Liver (tissue), 9 donors: Measurements from ENCODE around the gene ZFP36L1. TPM values are rescaled to one million over a fixed set of nuclear protein-coding genes. Genes with fewer than 3 reads are reported as not detected.

Experiments used
- DNase-seq: peaks from one replicate; pipeline ENCODE4 v3.0.0-alpha.2; 2017; ENCODE audit warnings: low spot score
- H3K27ac ChIP-seq, 2 donors: one replicate each; pipeline ENCODE4 v1.7.0; 2013; ENCODE audit warnings: inconsistent platforms in 2 of 2, low read length in 2 of 2, control low read depth in 1 of 2, low read depth in 1 of 2, mild to moderate bottlenecking in 1 of 2
- H3K27me3 ChIP-seq, 4 donors: one replicate each; pipeline versions ENCODE4 v1.6.1 to v1.7.0; 2013; ENCODE audit warnings: low read length in 3 of 4, inconsistent platforms in 1 of 4, mild to moderate bottlenecking in 1 of 4, moderate library complexity in 1 of 4; ENCODE audit not compliant: control insufficient read depth in 4 of 4, insufficient read depth in 4 of 4
- H3K36me3 ChIP-seq, 4 donors: one replicate each; pipeline versions ENCODE4 v1.6.1 to v1.7.0; 2013; ENCODE audit warnings: low read length in 3 of 4, mild to moderate bottlenecking in 3 of 4, low read depth in 1 of 4, moderate library complexity in 1 of 4; ENCODE audit not compliant: control insufficient read depth in 4 of 4, insufficient read depth in 3 of 4
- H3K4me1 ChIP-seq, 4 donors: one replicate each; pipeline versions ENCODE4 v1.6.1 to v1.7.0; 2013; ENCODE audit warnings: low read length in 3 of 4, mild to moderate bottlenecking in 3 of 4, moderate library complexity in 1 of 4; ENCODE audit not compliant: control insufficient read depth in 4 of 4, insufficient read depth in 4 of 4
- H3K4me3 ChIP-seq, 3 donors: one replicate each; pipeline versions ENCODE4 v1.6.1 to v1.7.0; 2013; ENCODE audit warnings: low read length in 3 of 3, control low read depth in 1 of 3, low read depth in 1 of 3, mild to moderate bottlenecking in 1 of 3
- H3K9ac ChIP-seq, 2 donors: one replicate each; pipeline ENCODE4 v1.7.0; 2013; ENCODE audit warnings: low read length in 2 of 2, mild to moderate bottlenecking in 2 of 2, moderate library complexity in 2 of 2, control low read depth in 1 of 2, low read depth in 1 of 2
- H3K9me3 ChIP-seq, 4 donors: one replicate each; pipeline versions ENCODE4 v1.6.1 to v1.7.0; 2013; ENCODE audit warnings: low read length in 3 of 4; ENCODE audit not compliant: control insufficient read depth in 4 of 4
- ATF3 ChIP-seq: IDR thresholded peaks from 2 replicates; pipeline ENCODE4 v1.6.1; 2016; ENCODE audit warnings: antibody characterized with exemption
- CTCF ChIP-seq: fragments of 150-350 bp; IDR thresholded peaks from 2 replicates; pipeline ENCODE4 v1.5.1; 2017; ENCODE audit warnings: improper control_type of control experiment, low read depth, low read length; ENCODE audit not compliant: missing input control
- FOXA1 ChIP-seq: IDR thresholded peaks from 2 replicates; pipeline ENCODE4 v1.6.1; 2016; ENCODE audit warnings: antibody characterized with exemption
- FOXA2 ChIP-seq: IDR thresholded peaks from 2 replicates; pipeline ENCODE4 v1.6.1; 2016; ENCODE audit warnings: antibody characterized with exemption
- GABPA ChIP-seq, 2 donors: IDR thresholded peaks in 1 of 2; conservative IDR thresholded peaks in 1 of 2; 2 replicates each; pipeline ENCODE4 v1.6.1; 2016; ENCODE audit warnings: antibody characterized with exemption in 2 of 2, mild to moderate bottlenecking in 1 of 2, moderate library complexity in 1 of 2
- HNF4A ChIP-seq, 2 donors: conservative IDR thresholded peaks; 2 replicates each; pipeline ENCODE4 v1.6.1; 2016; ENCODE audit warnings: antibody characterized with exemption in 2 of 2, mild to moderate bottlenecking in 2 of 2
- JUND ChIP-seq, 2 donors: IDR thresholded peaks; 2 replicates each; pipeline ENCODE4 v1.6.1; 2016; ENCODE audit warnings: antibody characterized with exemption in 2 of 2
- MAX ChIP-seq: IDR thresholded peaks from 2 replicates; pipeline ENCODE4 v1.6.1; 2016; ENCODE audit warnings: antibody characterized with exemption
- NR2F2 ChIP-seq: IDR thresholded peaks from 2 replicates; pipeline ENCODE4 v1.6.1; 2016; ENCODE audit warnings: antibody characterized with exemption
- RAD21 ChIP-seq, 2 donors: IDR thresholded peaks; 2 replicates each; pipeline ENCODE4 v1.6.1; 2016; ENCODE audit warnings: antibody characterized with exemption in 2 of 2, mild to moderate bottlenecking in 2 of 2
- SP1 ChIP-seq: IDR thresholded peaks from 2 replicates; pipeline ENCODE4 v1.6.1; 2018; ENCODE audit warnings: antibody characterized with exemption, mild to moderate bottlenecking
- TAF1 ChIP-seq: conservative IDR thresholded peaks from 2 replicates; pipeline ENCODE4 v1.6.1; 2016; ENCODE audit warnings: antibody characterized with exemption, mild to moderate bottlenecking
- YY1 ChIP-seq: IDR thresholded peaks from 2 replicates; pipeline ENCODE4 v1.6.1; 2016; ENCODE audit warnings: antibody characterized with exemption, mild to moderate bottlenecking
- ZBTB33 ChIP-seq: IDR thresholded peaks from 2 replicates; pipeline ENCODE4 v1.6.1; 2016; ENCODE audit warnings: antibody characterized with exemption
- WGBS: extraction: QIAGEN DNeasy Blood & Tissue Kit; methylation state at CpG from one replicate; pipeline ENCODE4 v1.1.7; 2013; 5-methylcytosine and 5-hydroxymethylcytosine counted together
- polyA plus RNA-seq, 2 donors: library from polyadenylated mRNA; stranded (reverse) in 1 of 2; unstranded in 1 of 2; fragments of 200-250 nt in 1 of 2; fragments of >200 nt in 1 of 2; fragmentation: Nextera tagmentation in 1 of 2; extraction: Ambion mirVana in 1 of 2; gene quantifications; one replicate each; pipeline versions ENCODE4 v1.2.1 to v1.2.3, GENCODE V29; 2013 to 2015
- total RNA-seq, 2 donors: library from RNA; depleted of rRNA; stranded (reverse); fragments of >200 nt; gene quantifications; one replicate each; pipeline ENCODE4 v1.2.3, GENCODE V29; 2014
- donor health status: healthy.
- donor health status: healthy.
- donor health status: healthy.
- donor health status: healthy.
- donor health status: healthy.

The ZFP36L1 gene
- total and polyA plus RNA-seq, 4 donors = 25.0 to 170 (median 69.5) TPM

- Histone ChIP-seq H3K4me3 (peak overlapping the region; percentile 12 to 62 (median 35)), H3K27me3 (no peaks in the 10 kb centered on the region), H3K9ac (peak overlapping the region; percentile 75 to 84), H3K4me1 (peaks cover 20 to 53% (median 41%) of the 10 kb centered on the region in 4 donors), H3K36me3 (no peaks in the 10 kb centered on the region), H3K27ac (peak overlapping the region; percentile 96 to 98), H3K9me3 (no peaks in the 10 kb centered on the region)
- TF ChIP-seq GABPA (IDR thresholded peaks at IDR 0.05 in 1 of 2, conservative IDR thresholded peaks at IDR 0.05 in 1 of 2) (peak in 1 of 2 donors; percentile 15), CTCF (no peak), ATF3 (peak; percentile 7), YY1 (peak; percentile 36), HNF4A (conservative IDR thresholded peaks at IDR 0.05) (peak in 1 of 2 donors; percentile 30), RAD21 (IDR thresholded peaks at IDR 0.05) (peak; percentile 27 to 59), SP1 (peak; percentile 9), JUND (IDR thresholded peaks at IDR 0.05) (no peak)
- DNase-seq = no peak
- 9% methylated on average over 12 of the region's 12 CpGs for WGBS
These were observed 21.9 kb upstream of the ZFP36L1 start for GRCh38 chr14:68814539-68815297.

GRCh38 chr14:68814238-68814538 lies 21.3 kb upstream of the ZFP36L1 start:
- H3K27me3 ChIP-seq = no peaks in the 10 kb centered on the region
- DNase-seq = no peak
- no peak for TF ChIP-seq ZBTB33
- peak; percentile 1 for TF ChIP-seq SP1
- peak; percentile 7 for TF ChIP-seq NR2F2
- no peaks in the 10 kb centered on the region for H3K36me3 ChIP-seq
- peaks cover 16 to 47% (median 37%) of the 10 kb centered on the region in 4 donors for H3K4me1 ChIP-seq
- 26% methylated on average over 2 of the region's 2 CpGs for WGBS
- peak overlapping the region; percentile 96 to 98 for H3K27ac ChIP-seq
- peak overlapping the region in 2 of 3 donors; percentile 12 to 35 for H3K4me3 ChIP-seq
- H3K9ac ChIP-seq = peak overlapping the region; percentile 45 to 84
- H3K9me3 ChIP-seq = no peaks in the 10 kb centered on the region

GRCh38 chr14:68813318-68813838 lies 20.5 kb upstream of the ZFP36L1 start:
- no peak overlapping the region for H3K4me3 ChIP-seq
- 75% methylated on average over 5 of the region's 5 CpGs for WGBS
- H3K36me3 ChIP-seq = no peaks in the 10 kb centered on the region
- TF ChIP-seq FOXA2 = no peak
- no peak for TF ChIP-seq NR2F2
- TF ChIP-seq YY1 = no peak
- no peak for TF ChIP-seq RAD21 (IDR thresholded peaks at IDR 0.05)
- no peak for TF ChIP-seq ZBTB33
- no peak for TF ChIP-seq FOXA1
- no peak for TF ChIP-seq HNF4A (conservative IDR thresholded peaks at IDR 0.05)
- TF ChIP-seq MAX = no peak
- no peak for TF ChIP-seq JUND (IDR thresholded peaks at IDR 0.05)
- TF ChIP-seq TAF1 = no peak
- no peak overlapping the region for H3K9ac ChIP-seq
- H3K4me1 ChIP-seq = peaks cover 16 to 41% (median 33%) of the 10 kb centered on the region in 4 donors
- H3K27ac ChIP-seq = no peak overlapping the region
- no peak for DNase-seq
- H3K9me3 ChIP-seq = no peaks in the 10 kb centered on the region
- H3K27me3 ChIP-seq = no peaks in the 10 kb centered on the region
